ENCODE measurements around the gene SFMBT2.

The SFMBT2 gene

DNA sequence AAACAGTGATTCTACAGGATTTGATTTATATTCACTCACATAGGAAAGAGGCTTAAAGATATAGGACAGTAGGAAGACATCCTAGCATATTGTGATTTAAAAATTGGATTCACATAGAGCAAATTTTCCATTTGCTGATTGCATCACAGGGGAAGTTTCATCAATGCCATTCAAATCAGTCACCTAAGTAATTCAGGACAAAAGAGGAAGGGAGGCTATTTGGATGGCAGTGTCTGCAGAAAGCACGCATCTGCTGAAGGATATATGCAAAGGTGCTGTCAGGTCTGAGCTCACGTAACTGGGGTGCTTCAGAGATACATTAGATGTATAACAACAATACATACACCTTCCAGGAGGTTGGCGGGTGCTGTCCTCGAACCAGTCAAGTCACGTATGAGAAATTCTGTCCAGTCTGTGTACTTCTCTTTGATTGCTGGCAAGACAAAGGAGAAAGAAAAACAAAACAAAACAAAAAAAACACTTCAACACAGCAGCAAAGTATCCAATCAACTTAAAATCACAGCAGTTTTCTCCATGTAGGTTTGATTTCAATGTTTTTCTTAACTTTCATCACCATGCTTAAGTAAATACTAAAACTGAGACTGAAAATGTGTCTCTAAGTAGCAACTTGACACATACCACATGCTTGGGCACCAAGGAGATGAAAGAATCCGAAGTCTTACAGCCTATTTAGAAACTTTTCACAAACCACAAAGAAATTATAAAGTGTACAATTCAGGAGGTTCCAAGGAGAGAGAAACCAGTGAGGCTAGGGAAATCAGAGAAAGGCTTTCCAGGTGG, 125.1 kb downstream of the SFMBT2 start:
- Histone ChIP-seq H3K4me3 (no peak overlapping the region), H3K27ac (no peak overlapping the region)

DNA sequence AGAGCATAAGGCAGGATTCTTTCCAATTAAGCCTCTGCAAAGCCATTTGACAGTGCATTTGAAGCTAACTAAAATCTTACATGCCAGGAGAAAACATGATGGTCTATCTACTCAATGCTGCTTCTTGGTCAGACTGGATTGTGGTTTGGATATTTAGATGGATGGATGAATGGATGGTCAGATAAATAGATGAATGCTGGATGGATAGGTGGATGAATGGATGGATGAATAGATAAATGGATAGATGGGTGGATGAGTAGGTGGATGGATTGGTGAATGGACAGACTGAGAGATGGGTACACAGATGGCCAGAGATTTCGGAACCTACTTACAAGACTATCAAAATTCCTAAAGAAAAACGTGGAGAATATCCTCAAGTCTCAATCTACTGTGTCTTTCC, 127.6 kb downstream of the SFMBT2 start:
- Histone ChIP-seq H3K4me3 (no peak overlapping the region), H3K27ac (no peak overlapping the region)

DNA sequence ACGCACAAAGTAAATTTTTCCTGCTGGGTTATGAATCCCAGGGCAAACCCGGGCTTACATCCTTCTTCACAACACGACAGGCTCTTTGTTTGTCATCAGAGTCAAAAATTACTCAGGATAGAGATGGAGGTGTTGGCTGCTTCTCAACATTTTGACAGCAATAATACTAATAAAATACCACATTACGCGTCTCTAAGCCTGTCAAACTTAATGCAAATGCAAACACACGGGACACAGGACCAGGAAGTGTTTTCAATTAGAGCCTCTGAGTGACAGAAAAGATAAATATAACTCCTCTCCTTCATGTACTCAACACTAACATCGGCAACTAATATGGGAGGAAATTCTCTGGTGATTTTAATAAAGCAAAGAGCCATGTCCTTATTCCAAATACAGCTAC, 128.4 kb downstream of the SFMBT2 start:
- Histone ChIP-seq H3K27ac (no peak overlapping the region), H3K4me3 (no peak overlapping the region)

DNA sequence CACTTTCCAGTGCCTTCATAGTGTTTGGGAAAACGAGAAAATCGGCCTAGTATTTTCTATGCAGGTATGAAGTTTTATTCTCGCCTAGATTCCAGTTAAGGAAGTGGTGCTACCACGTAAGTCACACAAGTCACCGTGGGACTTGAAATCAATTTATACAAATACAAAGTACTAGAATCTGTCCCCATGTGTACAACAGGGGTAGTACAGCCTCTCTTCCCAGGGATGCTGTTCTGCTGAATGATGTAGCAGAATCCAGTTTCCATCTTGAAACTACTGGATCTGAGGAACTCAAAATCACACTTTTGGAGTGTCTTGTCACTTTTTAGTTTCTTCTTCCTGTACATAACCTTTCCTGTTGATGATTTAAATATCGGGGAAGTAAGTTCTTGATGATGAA, 129.4 kb downstream of the SFMBT2 start:
- Histone ChIP-seq H3K27ac (no peak overlapping the region), H3K4me3 (no peak overlapping the region)

DNA sequence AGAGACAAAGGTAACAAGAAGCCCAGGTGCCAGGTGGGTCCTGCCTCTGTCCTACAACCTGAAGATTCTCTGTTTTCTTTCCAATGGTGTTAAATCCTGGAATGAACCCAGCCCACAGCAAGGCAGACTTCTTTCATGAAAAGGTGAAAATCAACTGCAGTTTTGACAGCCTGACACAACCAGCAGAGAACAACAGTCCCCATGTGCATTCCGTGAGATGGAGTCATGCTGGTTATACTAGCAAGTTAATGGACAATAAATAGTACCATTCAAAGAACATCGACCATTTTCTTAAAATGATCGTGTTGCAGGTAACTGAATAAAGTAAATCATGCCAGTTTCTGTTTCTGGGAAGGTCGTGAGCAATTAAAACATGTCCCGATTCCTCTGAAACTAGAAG, 131.5 kb downstream of the SFMBT2 start:
- Histone ChIP-seq H3K4me3 (no peak overlapping the region), H3K27ac (no peak overlapping the region)

DNA sequence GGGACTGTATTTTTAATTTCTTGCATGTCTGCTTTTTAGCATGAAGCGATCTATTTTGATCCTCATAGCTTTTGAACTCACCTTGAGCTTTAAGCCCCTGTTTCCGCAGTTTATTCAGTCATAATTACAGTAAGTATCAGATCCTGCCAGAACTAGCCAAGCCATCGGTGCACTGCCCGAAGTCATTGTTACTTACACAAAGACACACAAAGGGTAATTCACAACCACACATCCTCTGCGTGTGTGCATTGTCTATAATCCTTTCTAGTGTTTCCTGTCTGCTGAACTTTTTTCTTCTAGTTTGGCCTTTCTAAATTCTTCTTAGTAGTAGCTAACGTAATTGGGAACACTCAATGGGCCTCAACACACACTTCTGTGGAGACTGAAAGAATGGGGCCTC, 133.0 kb downstream of the SFMBT2 start:
- no peak overlapping the region for H3K4me3 ChIP-seq
- H3K27ac ChIP-seq = no peak overlapping the region

DNA sequence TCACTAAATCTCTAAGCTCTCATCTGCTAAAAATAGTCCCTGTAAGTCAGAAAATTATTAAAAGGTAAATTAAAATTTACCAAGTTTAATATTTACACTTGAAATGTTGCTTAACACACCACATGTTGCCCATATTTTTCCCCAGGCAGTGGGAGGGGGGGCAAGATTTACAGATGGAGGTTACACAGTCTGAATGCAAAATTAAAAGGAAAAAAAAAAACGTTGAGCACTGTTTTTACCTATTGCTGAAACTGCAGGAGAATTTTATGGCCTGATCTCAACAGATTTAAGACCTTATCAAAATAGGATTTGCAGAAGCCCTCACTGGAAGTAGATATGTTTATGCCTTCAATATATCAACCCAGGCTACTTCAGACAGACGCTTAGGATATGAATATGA, 133.4 kb downstream of the SFMBT2 start:
- H3K4me3 ChIP-seq = no peak overlapping the region
- H3K27ac ChIP-seq = peak overlapping the region in 1 of 21 experiments; percentile 4

DNA sequence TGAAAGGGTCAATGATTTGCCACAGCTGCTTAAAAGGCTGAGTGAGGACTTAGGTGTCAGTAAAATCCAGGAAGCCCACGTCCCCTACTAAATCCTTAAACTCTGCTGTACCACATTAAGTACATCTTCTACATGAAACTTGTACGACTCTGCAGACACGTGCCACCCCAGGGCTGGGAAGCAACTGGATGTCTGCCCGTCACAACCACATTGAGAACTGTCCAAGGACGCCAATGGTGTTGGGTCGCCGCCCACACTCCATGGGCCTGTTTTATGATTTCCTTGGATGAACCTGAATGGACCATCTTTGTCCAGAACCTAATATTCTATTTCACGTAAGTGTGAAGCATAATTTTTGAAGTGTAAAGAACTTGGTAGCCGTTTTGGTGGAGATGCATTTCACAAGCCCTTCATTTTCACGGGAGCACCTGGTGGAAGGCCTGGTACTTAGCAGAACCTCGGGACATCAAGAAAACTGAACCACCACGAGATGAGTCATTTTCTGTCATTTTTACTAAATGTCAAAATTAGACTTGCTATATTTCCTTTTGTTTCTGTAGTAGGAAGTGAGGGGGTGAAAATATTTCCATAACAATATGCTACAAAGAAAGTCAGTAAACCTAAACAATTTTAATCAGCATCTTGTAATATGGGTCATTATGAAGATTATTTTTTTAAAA, 134.9 kb downstream of the SFMBT2 start:
- no peak overlapping the region for H3K4me3 ChIP-seq

DNA sequence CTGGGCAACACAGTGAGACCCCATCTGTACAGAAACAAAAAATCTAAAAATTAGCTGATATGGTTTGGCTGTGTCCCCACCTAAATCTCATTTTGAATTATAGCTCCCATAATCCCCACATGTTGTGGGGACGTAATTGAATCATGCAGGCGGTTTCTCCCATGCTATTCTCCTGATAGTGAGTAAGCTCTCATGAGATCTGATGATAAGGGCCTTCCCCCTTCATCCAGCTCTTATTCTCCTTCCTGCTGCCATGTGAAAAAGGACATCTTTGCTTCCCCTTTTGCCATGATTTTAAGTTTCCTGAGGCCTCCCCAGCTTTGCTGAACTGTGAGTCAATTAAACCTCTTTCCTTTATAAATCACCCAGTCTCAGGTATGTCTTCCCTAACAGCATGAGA, 136.5 kb downstream of the SFMBT2 start:
- no peak overlapping the region for H3K4me3 ChIP-seq
- no peak overlapping the region for H3K27ac ChIP-seq

More for the DNA sequence above, 134.9 kb downstream of the SFMBT2 start:
- no peak overlapping the region for H3K27ac ChIP-seq

DNA sequence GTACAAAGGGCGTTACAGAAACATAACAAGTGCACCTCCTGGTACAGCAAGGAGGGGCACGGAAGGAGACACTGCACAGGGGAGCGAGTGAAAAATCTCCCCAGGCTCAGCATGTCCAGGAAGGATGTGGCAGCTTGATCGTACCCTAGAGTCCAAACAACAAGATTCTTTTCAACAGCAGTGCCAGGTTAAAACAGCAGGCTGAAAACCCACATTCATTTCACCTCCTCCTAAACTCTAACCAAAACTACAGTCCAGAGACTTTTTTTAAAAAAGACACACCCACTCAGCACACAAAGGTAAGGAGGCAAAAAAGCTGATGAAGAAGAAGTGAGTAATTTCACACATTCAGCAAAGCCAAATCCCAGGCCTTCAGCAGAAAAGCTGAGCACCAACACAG, 138.8 kb downstream of the SFMBT2 start:
- peak overlapping the region in 1 of 21 experiments; percentile 51 for H3K27ac ChIP-seq
- H3K4me3 ChIP-seq = no peak overlapping the region

DNA sequence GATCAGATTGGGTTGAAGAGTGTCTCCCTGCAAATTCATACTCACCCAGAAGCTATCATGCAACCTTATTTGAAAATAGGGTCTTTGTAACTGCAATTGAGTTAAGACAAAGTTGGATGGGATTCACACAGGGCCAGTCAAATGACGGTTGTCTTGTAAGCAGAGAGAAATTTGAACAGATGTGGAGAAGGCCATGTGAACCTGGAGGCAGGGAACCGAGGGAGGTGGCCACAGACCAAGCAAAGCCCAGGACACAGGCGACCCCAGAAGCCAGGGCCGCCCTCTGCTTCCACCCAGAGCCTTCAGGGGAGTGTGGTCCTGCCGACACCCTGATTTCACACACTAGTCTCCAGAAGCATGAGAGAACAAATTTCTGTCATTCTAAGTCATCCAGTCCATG, 140.8 kb downstream of the SFMBT2 start:
- Histone ChIP-seq H3K27ac (peak overlapping the region in 3 of 21 experiments; percentile 25 to 60 (median 30)), H3K4me3 (no peak overlapping the region)

DNA sequence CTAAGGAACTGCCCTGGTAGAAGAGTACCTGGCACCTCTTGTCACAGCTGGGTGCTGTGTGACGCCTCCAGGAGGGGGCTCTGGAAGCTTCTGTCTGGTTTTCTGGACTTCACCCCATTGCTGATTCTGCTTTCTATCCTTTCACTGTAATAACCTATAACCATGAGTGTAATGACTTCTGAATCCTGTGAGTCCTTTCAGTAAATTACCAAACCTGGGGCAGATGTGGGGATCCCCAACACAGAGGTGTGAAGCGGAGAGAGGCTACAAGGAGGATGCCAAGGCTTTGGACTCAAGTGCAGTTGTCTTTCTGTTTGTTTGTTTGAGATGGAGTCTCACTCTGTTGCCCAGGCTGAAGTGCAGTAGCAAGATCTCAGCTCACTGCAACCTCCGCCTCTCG, 143.7 kb downstream of the SFMBT2 start:
- H3K4me3 ChIP-seq = no peak overlapping the region
- no peak overlapping the region for H3K27ac ChIP-seq

DNA sequence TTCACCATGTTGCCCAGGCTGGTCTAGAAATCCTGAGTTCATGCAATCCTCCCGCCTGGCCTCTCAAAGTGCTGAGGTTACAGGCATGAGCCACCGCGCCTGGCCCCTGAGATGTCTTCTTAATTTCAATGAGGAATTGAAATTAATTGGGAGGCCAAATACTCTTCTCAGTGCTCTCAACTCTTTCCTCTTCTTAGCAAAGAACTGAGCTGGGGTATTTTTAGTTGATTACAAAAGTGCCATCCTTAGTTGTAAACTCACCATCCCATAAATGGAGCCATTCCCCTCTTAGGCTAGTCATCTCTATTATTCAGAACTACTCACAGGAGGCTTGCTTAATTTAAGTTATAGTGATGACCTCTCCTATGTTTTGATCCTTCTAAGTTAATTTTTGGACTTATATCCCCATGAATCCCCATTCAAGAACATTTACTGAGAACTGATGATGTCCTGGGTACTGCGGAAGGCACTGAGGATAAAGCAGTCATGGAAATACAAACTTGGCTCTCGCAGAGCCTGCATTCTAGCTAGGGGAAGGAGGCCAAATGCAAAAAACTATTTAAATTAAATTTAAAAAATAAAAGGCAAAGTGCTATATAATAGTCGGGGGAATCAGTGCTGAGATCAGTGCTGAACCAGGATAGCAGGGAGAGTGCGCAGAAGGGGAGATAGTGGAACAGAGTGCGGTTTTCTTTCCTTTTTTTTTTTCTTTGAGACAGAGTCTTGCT, 145.3 kb downstream of the SFMBT2 start:
- H3K27ac ChIP-seq = no peak overlapping the region
- no peak overlapping the region for H3K4me3 ChIP-seq

DNA sequence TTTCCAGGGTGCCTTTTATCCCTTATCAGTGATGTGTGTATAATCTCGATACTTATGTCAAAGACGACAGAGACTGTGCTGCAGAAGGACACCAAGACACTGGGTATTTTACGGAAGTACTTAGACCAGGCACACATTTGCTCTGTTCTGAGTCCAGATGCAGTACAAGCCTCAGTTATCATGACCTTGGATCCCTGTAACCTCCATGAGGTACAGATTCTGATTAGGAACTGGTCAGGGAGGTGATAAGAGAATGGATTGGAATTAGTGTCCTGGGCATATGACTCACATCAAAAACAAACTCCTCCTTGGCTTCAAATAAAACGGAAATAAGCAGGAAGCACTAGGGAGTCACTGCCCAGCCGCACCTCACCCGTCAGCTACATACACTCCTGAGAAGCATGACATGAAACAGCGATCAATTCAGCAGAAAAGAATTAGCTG, 146.5 kb downstream of the SFMBT2 start:
- no peak overlapping the region for H3K4me3 ChIP-seq
- H3K27ac ChIP-seq = no peak overlapping the region

DNA sequence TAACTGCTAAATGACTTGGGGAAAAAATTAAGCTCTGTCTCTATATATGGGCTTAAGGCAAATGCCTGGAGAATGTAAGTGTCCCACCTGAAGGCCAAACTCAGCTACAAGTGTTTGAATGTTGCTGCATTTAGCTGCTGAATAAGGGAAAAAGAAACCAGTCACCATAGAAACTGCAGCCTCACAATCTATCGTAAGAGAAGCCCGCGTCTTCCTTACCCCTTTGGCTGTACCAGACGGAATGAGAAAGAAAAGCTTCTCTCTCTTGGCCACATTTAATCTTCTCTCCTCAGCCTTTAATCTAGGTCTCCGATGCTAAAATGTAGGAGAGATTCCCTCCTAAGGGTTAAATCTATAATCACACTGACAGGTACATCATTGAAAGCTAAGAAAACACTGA, 147.2 kb downstream of the SFMBT2 start:
- Histone ChIP-seq H3K4me3 (no peak overlapping the region), H3K27ac (no peak overlapping the region)

DNA sequence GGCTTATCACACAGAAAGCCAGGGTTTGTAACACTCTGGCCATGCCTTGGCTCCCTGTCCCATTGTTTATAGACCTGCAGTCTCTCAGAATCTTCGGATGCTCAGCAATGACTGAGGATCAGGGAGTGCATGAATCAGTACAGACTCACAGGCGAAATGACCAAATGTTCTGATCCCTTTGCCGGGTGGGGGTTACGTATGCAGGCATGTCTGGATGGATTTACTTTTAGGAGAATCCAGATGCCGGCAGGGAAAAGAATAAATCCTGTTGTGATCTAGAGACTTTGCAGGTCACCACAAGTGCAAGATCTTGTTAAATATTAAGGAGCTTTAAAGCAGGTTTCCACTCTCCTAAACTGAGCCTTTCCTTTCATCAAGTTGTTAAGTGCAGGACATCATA, 149.5 kb downstream of the SFMBT2 start:
- no peak overlapping the region for H3K27ac ChIP-seq
- no peak overlapping the region for H3K4me3 ChIP-seq

DNA sequence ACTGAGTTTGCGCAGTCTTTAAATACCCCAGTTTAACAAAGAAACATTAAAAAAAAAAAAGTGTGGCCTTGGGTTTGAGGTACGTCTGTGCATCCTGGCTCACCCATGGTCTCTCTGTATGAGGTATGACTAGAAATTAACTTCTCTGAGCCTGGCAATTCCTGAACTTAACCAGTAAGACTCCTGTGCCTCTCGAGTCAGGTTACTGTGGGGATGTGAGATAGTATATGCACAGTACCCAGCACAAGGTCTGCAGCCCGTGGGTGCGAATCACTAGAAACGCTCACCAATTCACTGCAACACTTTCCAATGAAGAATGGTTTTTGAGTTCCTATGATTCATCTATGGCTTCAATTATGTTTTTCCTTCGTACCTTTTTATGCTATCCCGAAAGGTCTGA, 149.9 kb downstream of the SFMBT2 start:
- H3K4me3 ChIP-seq = no peak overlapping the region
- H3K27ac ChIP-seq = no peak overlapping the region

DNA sequence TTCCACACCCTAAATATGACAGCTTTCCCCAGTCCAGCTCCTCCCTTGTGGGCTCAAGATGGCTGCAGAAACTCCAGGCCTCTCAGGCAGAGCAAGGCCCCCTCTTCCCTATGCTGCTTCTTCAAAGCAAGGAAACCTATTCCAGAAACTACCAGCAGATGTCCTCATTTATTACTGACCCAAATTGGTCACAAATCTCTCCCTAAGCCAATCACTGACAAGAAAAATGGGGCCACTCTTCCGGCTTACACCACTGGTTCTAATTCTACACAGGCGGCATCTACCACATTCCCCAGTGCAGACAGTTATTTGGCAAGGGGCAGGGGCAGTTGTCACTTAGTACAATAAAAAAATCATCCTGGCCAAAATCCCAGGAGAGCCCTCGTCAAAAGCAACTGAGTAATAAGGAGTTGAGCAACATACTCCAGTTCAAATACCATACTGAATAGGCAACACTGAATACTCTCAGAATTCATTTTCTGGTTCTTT, 150.4 kb downstream of the SFMBT2 start:
- no peak overlapping the region for H3K4me3 ChIP-seq

DNA sequence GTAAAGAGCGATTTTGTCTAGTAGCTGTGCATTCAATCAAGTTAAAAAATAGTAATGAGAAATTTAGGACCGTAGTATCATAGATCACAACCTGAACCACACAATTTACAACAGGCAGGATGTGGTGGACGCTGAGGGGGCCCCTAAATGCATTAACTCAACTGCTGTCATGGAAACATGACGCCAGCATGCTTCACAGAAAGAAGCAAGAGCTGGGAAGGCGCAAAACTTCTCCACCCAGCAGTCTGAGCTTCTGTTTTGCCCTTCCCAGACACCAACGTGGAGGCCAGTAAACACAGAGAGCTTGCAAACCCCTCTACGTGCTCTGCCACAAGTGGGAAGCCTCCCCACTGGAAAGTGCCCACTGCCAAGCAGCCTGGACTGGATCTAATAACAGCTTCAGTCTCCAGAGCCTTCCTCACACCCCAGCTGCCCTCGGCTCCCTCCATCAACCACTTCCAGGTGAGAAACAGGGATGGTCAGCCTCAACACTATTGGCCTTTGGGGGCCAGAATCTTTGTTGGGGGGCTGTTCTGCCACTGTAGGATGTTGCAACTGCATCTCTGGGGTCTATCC, 151.8 kb downstream of the SFMBT2 start:
- no peak overlapping the region for H3K4me3 ChIP-seq

More for the DNA sequence above, 150.4 kb downstream of the SFMBT2 start:
- no peak overlapping the region for H3K27ac ChIP-seq

DNA sequence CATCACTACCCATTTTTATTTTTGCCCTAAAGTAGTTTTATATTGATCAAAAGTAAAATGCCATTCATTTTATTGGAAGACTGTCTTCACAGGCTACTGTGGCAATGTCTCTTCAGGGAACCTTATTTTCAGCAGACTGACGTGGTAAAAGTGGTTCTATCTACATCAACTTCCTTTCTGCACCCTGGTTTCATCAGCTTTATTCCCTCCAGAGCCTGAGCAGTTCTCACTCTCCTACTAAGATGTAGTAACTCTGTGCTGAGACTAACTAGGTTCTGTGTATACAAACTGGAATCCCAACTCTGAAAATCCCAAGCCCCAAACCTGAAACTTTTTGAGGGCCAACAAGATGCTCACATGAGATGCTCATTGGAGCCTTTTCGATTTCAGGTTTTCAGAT, 155.3 kb downstream of the SFMBT2 start:
- Histone ChIP-seq H3K4me3 (no peak overlapping the region), H3K27ac (no peak overlapping the region)

More for the DNA sequence above, 151.8 kb downstream of the SFMBT2 start:
- H3K27ac ChIP-seq = no peak overlapping the region
